DMS79 (cell line): Measurements from ENCODE around the gene CUX1.

Experiments
- DNase-seq: peaks from one replicate; lab custom pipeline; 2025; lab: John Stamatoyannopoulos, UW

CUX1 gene

DNA sequence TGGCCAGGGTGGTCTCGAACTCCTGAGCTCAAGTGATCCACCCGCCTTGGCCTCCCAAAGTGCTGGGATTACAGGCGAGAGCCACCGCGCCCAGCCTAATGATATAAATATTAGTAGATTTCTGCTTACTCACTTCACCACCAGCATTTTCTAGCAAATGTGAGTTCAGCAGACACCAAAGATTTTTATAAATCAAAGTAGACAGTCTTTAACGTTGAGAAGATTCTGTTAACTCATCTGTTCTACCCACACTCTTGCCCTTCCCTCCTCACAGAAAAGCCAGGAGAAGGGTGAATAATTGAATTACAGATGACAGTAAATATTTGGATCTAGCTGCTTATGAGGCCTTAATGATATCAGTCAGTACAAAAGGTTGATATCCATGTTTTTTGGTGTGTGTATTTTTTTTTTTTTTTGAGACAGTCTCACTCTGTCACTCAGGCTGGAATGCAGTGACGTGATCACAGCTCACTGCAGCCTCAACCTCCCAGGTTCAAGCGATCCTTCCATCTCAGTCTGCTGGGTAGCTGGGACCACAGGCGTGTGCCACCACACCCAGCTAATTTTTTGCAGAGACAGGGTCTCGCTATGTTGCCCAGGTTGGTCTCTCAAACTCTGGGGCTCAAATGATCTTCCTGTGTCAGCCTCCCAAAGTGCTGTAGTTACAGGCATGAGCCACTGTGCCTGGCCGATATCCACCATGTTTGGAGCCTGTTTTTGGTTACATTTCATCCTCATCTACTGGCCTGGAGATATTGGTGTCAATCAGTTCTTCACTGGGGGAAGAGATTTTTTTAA lies 120.5 kb downstream of the CUX1 start:
- DNase-seq = no peak

DNA sequence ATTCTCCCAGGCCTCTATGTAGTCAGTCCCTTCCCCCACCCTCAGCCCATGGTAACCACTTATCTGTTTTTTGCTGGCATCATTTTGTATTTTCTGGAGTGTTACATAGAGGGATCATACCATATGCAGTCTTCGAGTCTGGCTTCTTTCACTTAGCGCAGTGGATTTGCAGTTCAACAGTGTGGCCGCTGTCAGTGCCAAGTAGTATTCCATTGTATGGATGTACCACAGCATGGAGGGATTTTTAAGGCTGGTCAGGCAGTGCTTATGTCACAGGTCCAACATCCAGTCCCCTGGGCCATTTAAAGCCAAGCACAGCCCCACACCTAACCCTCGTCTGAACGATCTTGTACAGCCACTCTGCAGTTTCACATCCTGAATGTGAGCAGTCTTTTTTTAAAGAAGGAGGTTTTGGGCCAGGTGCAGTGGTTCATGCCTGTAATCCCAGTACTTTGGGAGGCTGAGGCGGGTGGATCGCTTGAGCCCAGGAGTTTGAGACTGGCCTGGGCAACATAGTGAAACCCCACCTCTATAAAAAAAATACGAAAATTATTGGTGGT lies 121.8 kb downstream of the CUX1 start:
- DNase-seq = no peak

DNA sequence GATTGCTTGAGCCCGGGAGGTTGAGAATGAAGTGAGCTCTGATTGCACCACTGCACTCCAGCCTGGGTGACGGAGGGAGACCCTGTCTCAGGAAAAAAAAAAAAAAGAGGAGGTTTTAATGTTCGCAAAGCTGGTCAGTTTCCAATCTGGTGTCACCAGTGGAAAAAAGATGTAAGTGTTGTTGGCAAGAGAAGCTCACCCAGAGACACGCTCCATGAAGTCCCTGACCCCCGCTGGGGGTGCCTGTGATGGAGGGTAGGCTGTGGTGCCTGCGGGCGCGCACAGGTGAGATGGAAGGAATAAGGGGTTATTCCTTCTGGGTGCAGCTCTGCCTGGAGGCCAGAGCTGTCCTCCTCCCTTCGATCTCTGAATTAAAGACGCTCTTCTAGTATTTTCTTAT lies 122.7 kb downstream of the CUX1 start:
- DNase-seq = no peak

DNA sequence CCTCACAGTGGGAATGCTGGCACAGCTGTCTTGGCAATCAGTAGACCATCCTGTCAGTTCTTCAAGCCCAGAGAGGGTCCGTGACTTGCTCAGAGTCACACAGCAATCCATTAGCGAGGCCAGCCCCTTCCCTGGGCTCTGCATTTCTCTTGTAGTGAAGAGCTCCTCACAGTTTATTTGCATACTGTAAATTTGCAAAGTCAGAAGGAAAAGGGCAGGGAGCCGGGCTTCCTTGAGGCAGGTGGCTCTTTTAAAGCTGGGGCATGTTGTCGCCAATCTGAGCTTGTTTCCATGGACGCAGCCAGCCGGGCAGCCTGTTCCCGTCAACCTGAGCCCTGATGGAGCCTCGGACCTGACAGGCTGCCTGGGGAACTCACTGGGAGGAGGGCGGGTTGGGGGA lies 123.4 kb downstream of the CUX1 start:
- DNase-seq = peak; percentile 51

DNA sequence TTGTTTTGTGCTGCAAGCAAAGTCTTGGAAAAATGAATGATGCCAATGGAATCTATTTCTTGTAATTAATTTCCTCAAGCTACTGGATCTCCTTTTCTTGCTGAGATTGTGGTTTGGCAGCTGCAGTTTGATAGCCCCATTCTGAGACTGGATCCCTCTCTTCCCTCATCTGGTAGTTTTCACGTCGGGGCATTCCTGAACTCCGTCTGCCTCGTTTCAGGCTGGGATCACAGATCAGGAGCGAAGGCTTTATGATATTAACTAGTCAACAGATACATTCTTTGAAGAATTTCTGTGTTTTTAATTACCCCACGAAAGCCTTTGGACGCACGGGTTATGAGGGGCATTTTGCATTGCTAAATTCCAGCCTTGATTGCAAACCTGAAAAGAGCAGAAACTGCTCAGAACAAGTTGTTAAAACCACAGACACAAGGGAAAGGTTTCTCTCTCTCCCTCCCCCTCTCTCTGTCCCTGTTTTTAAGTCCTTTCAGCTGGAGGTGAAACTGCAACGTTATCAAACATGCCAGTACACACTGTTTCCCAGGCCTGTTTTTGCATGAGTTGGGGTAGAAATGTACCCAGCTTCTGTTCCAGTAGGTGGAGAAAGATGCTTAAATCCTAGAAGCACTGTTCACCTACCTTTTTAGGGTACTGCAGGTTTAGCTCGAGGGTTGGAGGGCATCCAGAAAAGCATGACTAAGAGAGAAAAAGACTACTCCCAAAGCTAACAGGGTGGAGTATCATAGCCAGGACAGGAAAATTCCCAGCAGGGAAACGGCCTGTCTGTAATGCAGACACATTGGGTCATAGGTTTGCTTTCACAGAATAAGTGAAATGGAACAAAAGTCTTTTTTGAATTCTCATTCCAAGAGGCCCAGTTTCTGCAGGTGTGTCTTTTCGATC lies 124.3 kb downstream of the CUX1 start:
- no peak for DNase-seq

DNA sequence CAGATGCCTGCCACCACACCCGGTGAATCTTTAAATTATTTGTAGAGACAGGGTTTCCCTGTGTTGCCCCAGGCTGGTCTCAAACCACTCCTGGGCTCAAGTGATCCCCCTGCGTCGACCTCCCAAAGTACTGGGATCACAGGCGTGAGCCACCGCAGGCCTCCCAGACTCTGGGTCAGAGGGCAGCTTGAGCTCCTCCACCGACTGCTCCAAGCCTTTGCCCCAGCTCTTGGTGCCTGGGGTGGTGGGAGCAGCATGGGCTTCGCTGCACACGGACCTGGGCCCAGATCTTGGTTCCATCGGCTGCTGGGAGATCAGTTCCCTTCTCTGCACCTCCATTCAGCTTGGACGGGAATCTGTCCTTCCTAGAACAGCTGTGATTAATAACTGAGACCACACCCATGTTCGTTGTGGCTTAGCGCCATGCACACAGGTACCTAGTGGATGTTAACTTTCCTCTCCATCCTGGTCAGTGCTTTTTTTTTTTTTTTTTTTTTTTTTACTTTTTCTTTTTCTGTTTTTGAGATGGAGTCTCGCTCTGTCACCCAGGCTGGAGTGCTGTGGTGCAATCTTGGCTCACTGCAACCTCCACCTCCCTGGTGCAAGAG lies 125.3 kb downstream of the CUX1 start:
- DNase-seq = no peak

DNA sequence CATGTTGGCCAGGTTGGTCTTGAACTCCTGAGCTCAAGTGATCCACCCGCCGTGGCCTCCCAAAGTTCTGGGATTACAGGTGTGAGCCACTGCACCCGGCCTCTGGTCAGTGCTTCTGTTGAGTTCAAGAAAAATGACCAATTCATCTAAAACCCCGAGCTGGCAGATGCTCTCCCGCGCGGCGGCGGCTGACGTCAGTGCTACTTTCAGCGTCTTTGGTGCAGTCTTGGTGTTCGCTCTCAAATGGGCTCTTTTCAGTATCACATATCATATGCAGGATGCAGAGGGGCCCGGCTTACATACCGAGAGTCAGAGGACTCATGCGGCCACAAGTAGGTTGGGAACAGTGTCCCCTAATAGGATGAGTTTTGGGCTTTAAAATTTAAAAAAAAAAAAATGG lies 125.9 kb downstream of the CUX1 start:
- no peak for DNase-seq

DNA sequence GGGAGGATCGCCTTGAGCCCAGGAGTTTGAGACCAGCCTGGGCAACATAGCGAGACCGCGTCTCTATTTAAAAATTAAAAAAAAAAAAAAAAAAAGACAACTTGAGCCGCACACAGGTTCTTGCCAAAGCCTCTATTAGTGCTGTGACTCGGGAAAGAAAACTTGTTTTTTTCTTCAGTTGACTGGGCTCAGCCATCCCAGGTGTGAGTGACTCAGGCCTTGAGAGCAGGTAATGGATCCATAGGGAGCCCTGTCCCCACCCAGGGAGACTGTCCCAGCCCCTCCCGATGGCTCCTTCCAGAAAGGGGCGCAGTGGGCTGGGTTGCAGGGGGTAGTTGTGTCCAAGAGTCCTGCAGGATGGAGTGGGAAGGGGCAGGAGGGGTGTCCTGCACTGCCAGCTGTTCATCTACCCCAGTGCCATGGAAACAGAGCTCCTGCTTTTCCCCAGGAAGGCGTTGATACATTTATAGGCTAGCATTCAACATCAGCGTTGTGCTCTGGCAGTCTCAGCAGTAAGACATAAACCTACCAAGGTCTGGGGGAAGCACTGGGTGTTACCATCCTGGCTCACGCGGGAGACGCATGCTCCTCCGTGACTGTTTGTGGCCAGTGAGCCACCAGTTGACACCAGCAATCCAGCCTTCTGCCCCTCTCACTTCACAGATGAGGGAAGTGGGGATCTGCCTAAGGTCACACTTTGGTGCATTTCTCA lies 126.6 kb downstream of the CUX1 start:
- DNase-seq = no peak

DNA sequence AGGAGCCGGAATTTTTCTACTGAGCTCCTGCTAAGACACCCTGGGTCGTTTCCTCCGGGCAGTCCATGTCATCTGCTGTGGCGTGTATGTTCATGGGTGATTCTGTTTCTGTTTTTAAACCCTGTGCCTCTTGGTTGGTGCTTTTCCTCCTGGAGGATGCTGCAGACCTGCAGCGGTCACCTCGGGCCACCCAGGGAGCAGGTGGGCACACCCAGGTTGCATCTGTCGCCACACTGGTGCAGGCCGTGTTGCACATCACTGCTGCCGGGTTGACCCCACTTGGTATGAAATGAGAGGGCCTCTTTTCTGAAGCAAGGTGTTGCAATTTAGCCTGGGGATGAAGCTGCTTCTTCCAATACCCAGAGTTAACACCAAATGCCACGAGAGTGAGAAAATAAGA lies 127.2 kb downstream of the CUX1 start:
- no peak for DNase-seq

DNA sequence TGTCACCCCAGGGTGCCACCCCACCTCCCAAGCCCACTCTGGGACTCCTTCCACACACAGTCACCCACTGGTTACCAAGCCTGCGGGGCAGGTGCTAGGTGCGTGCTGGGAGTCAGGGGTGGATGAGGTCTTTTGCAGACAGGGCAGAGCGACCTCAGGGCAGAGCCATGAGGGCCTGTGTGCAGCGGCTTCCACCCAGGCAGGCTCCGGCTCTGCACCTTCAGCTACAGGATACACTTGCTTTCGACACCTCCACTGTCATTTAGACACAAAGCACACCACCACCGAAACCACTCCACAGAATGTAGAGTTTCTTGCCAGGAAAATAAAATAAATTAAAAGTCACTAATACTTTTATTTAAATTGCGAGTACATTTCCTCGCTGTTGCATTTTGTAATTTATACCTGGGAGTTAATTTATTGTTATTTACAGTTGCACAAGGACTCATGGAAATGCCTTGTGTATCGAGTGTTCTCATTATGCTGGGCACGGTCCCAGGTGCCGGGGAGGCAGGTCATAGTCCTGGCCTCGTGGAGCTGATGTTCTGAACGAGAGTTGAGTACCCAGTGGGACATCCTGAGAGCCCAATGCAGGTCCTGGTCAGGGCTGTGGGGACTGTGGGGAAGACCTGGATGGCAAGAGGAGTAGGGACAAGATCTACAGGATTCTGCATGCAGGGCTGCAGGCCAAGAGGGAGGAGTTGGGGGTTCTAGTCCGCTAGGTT lies 127.8 kb downstream of the CUX1 start:
- no peak for DNase-seq

DNA sequence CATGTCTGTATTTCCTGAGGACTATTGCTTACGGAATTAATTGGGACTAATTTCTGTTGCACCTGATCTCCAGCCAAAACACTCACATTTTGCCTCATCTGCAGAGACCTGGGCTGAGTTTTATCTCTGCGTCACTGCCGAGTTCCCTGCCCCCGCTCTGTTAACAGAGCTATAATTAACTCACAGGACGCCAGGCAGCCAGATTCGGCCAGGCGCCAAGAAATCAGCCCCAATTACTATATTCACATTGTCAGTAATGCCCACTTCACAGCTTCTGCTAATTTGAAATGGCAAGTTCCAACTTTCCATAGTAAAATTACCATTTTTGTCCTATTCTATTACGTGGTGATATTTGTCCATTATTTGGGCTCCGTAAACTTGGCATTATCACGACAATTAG lies 130.5 kb downstream of the CUX1 start:
- DNase-seq = no peak

DNA sequence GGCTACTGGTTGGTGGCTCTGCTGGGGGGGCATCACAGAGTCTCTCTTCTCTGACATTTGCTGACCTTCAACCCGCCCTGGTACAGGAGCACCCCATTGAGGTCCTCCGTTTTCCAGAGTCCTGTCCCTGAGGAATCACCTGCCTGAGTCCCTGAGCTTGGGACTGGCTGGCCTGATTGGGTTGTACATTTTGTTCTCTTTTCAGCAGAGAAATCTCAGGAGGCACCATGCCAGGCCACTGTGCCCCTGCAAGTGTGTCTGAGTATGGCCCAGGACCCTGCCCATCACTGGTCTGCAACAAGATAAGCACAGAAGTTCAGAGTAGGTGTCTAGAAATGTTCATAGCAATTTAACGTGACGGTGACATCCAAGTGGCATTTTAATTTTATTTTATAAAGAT lies 131.2 kb downstream of the CUX1 start:
- no peak for DNase-seq

DNA sequence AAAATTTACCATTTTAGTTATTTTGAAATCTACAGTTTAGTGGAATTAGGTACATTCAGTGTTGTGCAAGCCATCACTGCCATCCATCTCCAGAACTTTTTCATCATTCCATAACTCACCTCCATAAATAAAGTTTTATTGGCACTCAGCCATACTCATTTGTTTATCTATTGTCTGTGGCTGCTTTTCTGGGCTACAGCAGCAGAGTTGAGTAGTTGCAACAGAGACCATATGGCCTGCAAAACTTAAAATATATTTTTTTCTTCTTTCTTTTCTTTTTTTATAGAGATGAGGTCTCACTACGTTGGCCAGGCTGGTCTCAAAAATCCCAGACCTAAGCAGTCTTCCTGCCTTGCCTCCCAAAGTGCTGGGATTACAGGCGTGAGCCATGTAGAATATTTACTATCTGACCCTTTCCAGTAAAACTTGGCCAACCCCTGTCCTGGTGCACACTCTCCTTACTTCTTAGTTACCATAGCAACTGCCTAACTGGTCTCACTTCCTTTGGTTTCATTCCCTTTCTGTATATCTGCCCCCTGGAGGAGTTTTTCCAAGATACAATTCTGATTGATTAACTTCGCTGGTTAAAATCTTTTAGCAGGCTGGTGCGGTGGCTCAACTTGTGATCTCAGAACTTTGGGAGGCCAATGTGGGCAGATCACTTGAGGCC lies 133.2 kb downstream of the CUX1 start:
- no peak for DNase-seq

DNA sequence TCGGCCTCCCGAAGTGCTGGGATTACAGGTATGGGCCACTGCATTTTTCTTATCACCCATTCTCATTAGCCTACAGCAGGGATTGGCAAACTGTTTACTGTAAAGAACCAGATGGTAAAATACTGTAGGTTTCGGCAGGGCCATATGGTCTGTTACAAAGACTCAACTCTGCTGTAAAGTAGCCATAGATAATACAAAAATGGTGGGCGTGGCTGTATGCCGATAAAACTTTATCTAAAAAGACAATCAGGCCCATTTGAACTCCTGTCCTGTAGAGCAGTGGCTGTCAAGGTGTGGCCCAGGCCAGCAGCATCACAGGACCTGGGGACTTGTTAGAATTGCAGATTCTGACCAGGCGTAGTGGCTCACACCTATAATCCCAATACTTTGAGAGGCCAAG lies 134.3 kb downstream of the CUX1 start:
- no peak for DNase-seq

DNA sequence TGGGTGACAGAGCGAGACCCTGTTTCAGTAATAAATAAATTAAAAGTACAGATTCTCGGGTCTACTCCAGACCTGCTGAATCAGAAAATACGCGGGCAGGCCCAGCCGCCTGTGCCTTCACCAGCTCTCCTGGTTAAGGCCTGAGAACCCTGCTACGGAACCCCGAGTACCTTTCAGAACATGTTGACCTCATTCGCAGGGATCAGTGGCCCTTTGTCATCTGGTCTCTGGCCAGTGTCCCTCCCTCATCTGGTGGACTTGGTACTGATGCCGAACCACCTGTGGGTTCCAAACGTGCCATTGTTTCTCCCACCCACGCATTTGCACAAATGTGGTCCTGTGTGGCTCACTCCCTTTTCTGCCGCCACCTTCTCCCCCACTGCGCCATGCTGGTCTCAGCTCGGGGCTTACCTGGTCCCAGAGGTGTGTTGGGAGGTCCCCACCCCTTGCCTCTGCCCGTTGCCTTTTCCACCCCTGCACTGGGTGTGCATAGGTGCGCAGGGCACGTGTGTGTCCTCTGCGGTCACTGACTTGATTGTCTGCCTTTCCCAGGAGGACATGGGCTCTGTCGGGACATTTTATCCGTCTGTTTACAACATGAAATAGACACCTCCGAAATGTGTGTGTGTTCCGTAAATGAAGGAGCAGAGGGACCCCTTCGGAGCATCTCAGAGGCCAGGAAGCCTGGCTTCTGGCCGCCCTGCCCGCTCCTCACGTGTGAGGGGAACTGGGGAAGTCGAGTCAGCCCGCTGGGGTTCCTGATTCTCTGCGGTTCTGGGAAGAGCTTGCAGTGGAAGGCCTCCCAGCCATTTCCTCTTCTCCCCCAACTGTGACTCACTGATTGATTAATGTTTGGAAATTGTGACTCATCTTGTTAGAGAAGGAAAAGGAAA lies 135.2 kb downstream of the CUX1 start:
- no peak for DNase-seq

DNA sequence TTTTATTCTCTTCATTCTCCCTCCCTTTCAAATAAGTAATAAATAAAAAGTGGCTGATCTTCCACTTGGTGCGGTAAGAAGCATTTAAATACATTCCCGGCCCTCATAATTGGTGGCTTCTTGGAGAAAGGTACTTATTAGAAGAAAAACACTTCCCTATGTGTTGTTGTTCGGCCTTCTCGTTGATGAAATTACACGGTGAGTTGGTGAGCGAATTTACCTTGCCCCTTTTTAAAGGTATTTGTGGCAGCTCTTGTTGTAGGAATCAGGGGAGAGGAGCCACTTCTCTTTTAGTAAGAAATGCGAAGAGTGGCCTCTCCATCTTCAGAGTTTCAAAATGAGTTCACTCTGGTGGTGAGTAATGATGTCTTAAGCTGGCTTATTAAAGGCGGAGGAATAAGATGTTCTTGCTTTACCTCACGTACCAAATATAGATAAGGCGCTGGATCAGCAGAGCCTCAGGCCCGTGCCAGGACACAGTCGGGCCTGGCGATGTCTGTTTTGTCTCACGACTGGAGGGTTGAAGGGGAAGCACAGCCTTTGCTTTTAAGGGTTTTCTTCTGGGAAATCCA lies 135.9 kb downstream of the CUX1 start:
- no peak for DNase-seq

DNA sequence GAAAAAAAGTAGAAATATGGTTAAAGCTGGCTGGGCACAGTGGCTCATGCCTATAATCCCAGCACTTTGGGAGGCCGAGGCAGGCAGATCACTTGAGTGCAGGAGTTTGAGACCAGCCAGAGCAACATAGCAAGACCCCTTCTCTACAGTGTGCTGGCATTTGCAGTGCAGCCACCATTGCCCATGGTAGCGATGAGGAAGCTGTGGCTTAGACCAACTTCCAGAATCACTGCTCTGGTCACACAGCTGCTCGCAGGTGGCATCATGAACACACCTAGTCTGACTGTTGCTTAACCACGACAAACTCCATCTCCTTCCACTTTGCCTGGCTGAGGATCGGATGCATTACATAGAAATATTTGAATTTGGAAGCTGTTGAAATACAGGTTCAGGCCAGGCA lies 137.1 kb downstream of the CUX1 start:
- DNase-seq = no peak

DNA sequence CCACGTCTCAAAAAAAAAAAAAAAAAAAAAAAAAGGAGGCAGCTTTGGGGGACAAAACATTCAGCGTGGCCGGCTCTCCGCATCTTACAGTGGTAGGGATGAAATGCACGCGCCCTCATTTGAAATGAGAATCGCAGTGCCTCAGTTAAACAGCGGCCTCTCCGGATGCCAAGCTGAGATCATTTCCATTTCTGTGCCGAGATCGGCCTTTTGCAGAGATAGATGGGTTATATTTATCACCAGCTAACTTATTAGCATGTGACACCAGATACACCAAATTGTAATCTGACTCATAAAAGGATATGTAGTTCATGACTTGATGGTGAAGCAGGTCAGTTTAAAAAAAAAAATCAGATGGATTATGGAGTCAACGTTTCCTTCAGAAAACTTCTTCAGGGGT lies 138.7 kb downstream of the CUX1 start:
- DNase-seq = no peak
